Endothelial cell of umbilical vein (primary cell): ENCODE results near the gene B4GALNT3.

Experiments
- CTCF ChIP-seq, 2 donors: IDR thresholded peaks; 1 replicate in 1 of 2; 2 replicates in 1 of 2; pipeline ENCODE4 v1.5.1; 2011; ENCODE audit warnings: low read length in 2 of 2, mild to moderate bottlenecking in 2 of 2, moderate library complexity in 2 of 2, control low read depth in 1 of 2, inconsistent platforms in 1 of 2, low read depth in 1 of 2; ENCODE audit not compliant: insufficient read depth in 1 of 2; ENCODE audit errors: extremely low read depth in 1 of 2
- EZH2 ChIP-seq: IDR thresholded peaks from 2 replicates; pipeline ENCODE4 v1.6.1; 2012; ENCODE audit warnings: borderline replicate concordance, low read depth, mild to moderate bottlenecking, moderate library complexity, low read length, inconsistent platforms; ENCODE audit not compliant: severe bottlenecking
- GATA2 ChIP-seq: IDR thresholded peaks from 2 replicates; pipeline ENCODE4 v1.7.0; 2011; ENCODE audit warnings: low read depth, mild to moderate bottlenecking, moderate library complexity, mixed read lengths, low read length; ENCODE audit not compliant: insufficient read length, insufficient read depth
- JUN ChIP-seq: IDR thresholded peaks from 2 replicates; pipeline ENCODE4 v1.6.1; 2011; ENCODE audit warnings: borderline replicate concordance, low read depth; ENCODE audit not compliant: insufficient read length, insufficient read depth
- MYC ChIP-seq: IDR thresholded peaks from one replicate; pipeline ENCODE4 v1.6.1; 2011; ENCODE audit warnings: mild to moderate bottlenecking, low read depth, low read length
- POLR2A ChIP-seq: IDR thresholded peaks from 2 replicates; pipeline ENCODE4 v1.6.1; 2012; ENCODE audit warnings: low read depth, mild to moderate bottlenecking, control low read depth, low read length
- POLR2AphosphoS5 ChIP-seq: IDR thresholded peaks from 2 replicates; pipeline ENCODE4 v1.6.1; 2012; ENCODE audit warnings: low read depth, mild to moderate bottlenecking, control low read depth, low read length, moderate library complexity; ENCODE audit not compliant: insufficient read depth

- TF ChIP-seq EZH2 (no peak), POLR2A (no peak), POLR2AphosphoS5 (no peak), CTCF (IDR thresholded peaks at IDR 0.05; ENCODE audit: extremely low read depth in 1 of 2, insufficient read depth in 1 of 2, low read depth in 1 of 2, low read length in 2 of 2) (no peak), MYC (no peak), JUN (no peak), GATA2 (no peak)
Measured at GRCh38 chr12:470133-470532, 10.4 kb downstream of the B4GALNT3 start.
